Gastroesophageal sphincter (tissue), 3 donors: ENCODE data around the gene TEX13B.
"Not testable (repeated sequence)": the region's sequence is repeated elsewhere in the genome, so short reads cannot be mapped to it uniquely, and the experiment has no call there.

Experiments used
- CTCF ChIP-seq, 4 experiments: fragments of 200-600 bp in 2 of 4; fragments of 450-650 bp in 2 of 4; sonication (generic) in 1 of 4; IDR thresholded peaks; one replicate each; pipeline ENCODE4 v1.5.1; 2017 to 2019; ENCODE audit warnings: antibody characterized with exemption in 4 of 4, mild to moderate bottlenecking in 2 of 4, moderate library complexity in 2 of 4
- EP300 ChIP-seq: sonication (generic); formaldehyde crosslinking; IDR thresholded peaks from one replicate; pipeline ENCODE4 v1.6.1; 2017; ENCODE audit warnings: antibody characterized with exemption, mild to moderate bottlenecking
- POLR2A ChIP-seq, 2 donors: fragments of 450-650 bp; IDR thresholded peaks; one replicate each; pipeline ENCODE4 v1.6.1; 2017; ENCODE audit warnings: antibody characterized with exemption in 2 of 2, mild to moderate bottlenecking in 2 of 2, moderate library complexity in 1 of 2

DNA sequence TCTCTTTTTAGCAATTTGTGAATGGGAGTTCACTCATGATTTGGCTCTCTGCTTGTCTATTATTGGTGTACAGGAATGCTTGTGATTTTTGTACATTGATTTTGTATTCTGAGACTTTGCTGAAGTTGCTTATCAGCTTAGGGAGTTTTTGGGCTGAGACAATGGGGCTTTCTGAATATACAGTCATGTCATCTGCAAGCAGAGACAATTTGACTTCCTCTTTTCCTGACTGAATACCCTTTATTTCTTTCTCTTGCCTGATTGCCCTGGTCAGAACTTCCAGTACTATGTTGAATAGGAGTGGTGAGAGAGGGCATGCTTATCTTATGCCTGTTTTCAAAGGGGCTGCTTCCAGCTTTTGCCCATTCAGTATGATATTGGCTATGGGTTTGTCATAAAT lies 26.8 kb downstream of the TEX13B start:
- not testable (repeated sequence) for TF ChIP-seq CTCF (IDR thresholded peaks at IDR 0.05); EP300; POLR2A (IDR thresholded peaks at IDR 0.05)
